AG09309 (cell line): Measurements from ENCODE around the gene IGSF10.
"Not testable (repeated sequence)": the region's sequence is repeated elsewhere in the genome, so short reads cannot be mapped to it uniquely, and the experiment has no call there.

ENCODE experiments used
- DNase-seq: peaks from one replicate; pipeline ENCODE4 v3.0.0-alpha.2; 2010; ENCODE audit warnings: low read depth
- H3K4me3 ChIP-seq: 2 replicates; pipeline ENCODE4 v1.5.1; 2011; ENCODE audit warnings: mild to moderate bottlenecking, low read depth, low read length, moderate library complexity; ENCODE audit not compliant: control insufficient read depth
- TF ChIP-seq, protein P1 (sequence below): IDR thresholded peaks from 2 replicates; pipeline ENCODE4 v1.5.1; 2011; ENCODE audit warnings: mild to moderate bottlenecking, low read depth, low read length, inconsistent platforms; ENCODE audit not compliant: insufficient read depth, control insufficient read depth; ENCODE audit errors: missing control alignments

IGSF10 gene

DNA sequence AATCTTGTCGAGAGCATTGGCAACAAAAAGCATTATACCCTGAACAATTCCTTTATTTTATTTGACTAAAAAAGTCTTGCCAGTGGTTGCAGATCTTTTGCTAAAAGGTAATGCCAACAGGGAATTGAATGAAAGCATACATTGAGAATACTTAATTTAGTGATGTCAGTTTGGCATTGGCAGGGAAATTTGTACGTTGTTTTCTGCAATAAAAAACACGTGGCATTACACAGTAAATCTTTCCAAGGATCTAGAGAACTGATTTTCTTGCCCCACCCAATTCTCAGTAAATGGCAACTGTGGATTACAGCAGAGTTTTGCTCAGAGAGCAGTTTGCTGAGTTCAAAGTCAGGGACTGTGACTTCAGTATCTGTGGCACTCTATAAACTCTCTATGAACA lies 38.3 kb upstream of the IGSF10 start:
- H3K4me3 ChIP-seq = no peak overlapping the region
- DNase-seq = no peak
- TF ChIP-seq, protein P1, sequence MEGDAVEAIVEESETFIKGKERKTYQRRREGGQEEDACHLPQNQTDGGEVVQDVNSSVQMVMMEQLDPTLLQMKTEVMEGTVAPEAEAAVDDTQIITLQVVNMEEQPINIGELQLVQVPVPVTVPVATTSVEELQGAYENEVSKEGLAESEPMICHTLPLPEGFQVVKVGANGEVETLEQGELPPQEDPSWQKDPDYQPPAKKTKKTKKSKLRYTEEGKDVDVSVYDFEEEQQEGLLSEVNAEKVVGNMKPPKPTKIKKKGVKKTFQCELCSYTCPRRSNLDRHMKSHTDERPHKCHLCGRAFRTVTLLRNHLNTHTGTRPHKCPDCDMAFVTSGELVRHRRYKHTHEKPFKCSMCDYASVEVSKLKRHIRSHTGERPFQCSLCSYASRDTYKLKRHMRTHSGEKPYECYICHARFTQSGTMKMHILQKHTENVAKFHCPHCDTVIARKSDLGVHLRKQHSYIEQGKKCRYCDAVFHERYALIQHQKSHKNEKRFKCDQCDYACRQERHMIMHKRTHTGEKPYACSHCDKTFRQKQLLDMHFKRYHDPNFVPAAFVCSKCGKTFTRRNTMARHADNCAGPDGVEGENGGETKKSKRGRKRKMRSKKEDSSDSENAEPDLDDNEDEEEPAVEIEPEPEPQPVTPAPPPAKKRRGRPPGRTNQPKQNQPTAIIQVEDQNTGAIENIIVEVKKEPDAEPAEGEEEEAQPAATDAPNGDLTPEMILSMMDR = no peak

DNA sequence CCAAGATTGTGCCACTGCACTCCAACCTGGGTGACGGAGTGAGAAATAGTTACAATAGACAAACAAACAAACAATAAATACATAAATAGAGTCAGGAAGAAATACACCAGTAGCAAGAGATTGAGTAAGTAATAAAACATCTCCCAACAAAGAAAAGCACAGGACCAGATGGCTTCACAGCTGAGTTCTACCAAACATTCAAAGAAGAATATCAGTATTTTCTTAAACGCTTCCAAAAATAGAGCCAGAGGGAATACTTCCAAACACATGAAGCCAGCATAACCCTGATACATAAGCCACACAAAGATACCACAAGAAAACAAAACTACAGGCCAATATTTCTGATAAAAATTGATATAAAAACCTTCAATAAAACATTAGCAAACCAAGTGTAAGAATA lies 30.7 kb upstream of the IGSF10 start:
- TF ChIP-seq, protein P1 = no peak
- no peak for DNase-seq
- no peak overlapping the region for H3K4me3 ChIP-seq

DNA sequence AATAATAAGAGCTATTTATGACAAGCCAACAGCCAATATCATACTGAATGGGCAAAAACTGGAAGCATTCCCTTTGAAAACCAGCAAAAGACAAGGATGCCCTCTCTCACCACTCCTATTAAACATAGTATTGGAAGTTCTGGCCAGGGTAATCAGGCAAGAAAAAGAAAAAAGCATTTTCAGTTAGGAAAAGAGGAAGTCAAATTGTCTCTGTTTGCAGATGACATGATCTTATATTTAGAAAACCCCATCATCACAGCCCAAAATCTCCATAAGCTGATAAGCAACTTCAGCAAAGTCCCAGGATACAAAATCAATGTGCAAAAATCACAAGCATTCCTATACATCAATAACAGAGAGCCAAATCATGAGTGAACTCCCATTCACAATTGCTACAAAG lies 27.0 kb upstream of the IGSF10 start:
- not testable (repeated sequence) for H3K4me3 ChIP-seq, DNase-seq

DNA sequence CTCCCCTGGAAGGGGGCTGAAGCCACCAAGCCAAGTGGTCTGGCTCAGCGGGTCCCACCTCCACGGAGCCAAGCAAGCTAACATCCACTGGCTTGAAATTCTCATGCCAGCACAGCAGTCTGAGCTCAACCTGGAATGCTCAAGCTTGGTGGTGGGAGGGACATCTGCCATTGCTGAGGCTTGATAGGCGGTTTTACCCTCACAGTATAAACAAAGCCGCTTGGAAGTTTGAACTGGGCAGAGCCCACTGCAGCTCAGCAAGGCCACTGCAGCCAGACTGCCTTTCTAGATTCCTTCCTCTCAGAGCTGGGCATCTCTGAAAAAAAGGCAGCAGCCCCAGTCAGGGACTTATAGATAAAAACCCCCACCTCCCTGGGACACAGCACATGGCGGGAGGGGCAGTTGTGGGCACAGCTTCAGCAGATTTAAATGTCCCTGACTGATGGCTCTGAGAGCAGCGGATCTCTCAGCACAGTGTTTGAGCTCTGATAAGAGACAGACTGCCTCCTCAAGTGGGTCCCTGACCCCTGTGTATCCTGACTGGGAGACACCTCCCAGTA lies 23.2 kb upstream of the IGSF10 start:
- DNase-seq = no peak
- TF ChIP-seq, protein P1 = no peak
- no peak overlapping the region for H3K4me3 ChIP-seq

DNA sequence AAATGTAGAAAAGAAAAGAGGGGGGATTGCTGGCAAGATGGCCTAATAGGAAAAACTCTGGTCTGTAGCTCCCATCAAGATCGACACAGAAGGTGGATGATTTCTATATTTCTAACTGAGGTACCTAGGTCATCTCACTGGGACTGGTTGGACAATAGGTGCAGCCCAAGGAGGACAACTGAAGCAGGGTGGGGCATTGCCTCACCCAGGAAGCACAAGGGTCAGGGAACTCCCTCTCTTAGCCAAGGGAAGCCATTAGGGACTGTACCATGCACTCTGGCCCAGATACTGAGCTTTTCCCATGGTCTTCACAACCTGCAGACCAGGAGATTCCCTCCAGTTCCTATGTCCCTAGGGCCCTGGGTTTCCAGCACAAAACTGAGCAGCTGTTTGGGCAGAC lies 22.6 kb upstream of the IGSF10 start:
- TF ChIP-seq, protein P1 = no peak
- no peak overlapping the region for H3K4me3 ChIP-seq
- no peak for DNase-seq

DNA sequence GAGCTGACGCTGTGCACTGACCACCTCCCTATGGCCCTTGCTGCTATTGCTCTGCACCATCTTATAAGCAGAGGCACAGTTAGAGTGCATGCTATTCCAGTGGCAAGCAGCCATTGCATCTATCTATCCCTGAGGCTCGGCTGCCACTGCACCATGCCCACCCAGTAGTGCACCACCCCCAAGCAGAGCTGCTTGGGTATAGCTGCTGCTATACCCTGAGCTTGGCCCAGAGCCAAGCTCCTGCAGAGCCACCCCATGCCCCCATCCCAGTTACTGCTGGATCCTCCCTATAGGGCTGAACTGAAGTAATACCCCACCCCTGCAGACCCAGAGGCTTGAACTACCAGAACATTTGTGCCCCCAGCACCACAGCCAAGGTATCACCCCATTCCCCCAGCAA lies 19.6 kb upstream of the IGSF10 start:
- TF ChIP-seq, protein P1 = no peak
- no peak for DNase-seq
- H3K4me3 ChIP-seq = no peak overlapping the region

DNA sequence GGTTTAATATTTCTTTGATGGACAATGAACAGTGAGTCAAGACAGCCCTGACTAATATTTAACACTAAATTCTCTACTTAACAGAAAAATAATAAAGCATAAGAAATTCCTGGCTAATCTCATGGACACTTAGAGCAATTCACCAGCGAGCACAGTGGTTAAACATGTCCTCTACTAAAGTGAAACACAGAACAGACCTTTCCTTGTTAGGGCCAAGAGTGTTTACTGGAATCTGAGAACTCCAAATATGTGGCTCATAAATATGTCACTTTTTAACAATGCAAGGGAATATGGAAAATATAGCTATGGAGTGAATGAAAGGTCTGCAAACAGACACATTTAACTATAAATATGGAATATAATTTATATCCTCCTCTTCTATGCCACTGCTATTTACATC lies 18.6 kb upstream of the IGSF10 start:
- H3K4me3 ChIP-seq = no peak overlapping the region
- no peak for DNase-seq
- TF ChIP-seq, protein P1 = no peak
